SW480 (cell line): ENCODE data around the gene DPEP1.

ENCODE experiments used
- DNase-seq: peaks from one replicate; pipeline ENCODE4 v3.0.0-alpha.2; 2016; ENCODE audit warnings: low spot score

Gene DPEP1

GRCh38 chr16:89599451-89599858, 14.0 kb upstream of the DPEP1 start:
- peak; percentile 69 for DNase-seq

- DNase-seq, result no peak
These were observed 13.5 kb upstream of the DPEP1 start for GRCh38 chr16:89599902-89600301.

GRCh38 chr16:89600427-89600826, 13.0 kb upstream of the DPEP1 start:
- no peak for DNase-seq

GRCh38 chr16:89600956-89601355, 12.5 kb upstream of the DPEP1 start:
- DNase-seq, result no peak

- no peak for DNase-seq
These were observed 11.6 kb upstream of the DPEP1 start for GRCh38 chr16:89601906-89602272.

GRCh38 chr16:89602273-89602951, 11.0 kb upstream of the DPEP1 start:
- peak; percentile 82 for DNase-seq

GRCh38 chr16:89602952-89603590, 10.4 kb upstream of the DPEP1 start:
- DNase-seq, result no peak

GRCh38 chr16:89604764-89605163, 8.7 kb upstream of the DPEP1 start:
- no peak for DNase-seq

- DNase-seq, result no peak
These were observed 8.1 kb upstream of the DPEP1 start for GRCh38 chr16:89605186-89605970.

- DNase-seq, result no peak
These were observed 7.4 kb upstream of the DPEP1 start for GRCh38 chr16:89606006-89606405.

- no peak for DNase-seq
These were observed 6.0 kb upstream of the DPEP1 start for GRCh38 chr16:89607453-89607852.

- no peak for DNase-seq
These were observed 5.3 kb upstream of the DPEP1 start for GRCh38 chr16:89607937-89608740.

- DNase-seq, result no peak
These were observed 3.4 kb upstream of the DPEP1 start for GRCh38 chr16:89610108-89610453.

GRCh38 chr16:89612415-89613166, 851 bp upstream of the DPEP1 start:
- DNase-seq, result no peak

GRCh38 chr16:89613954-89614459, 565 bp downstream of the DPEP1 start:
- no peak for DNase-seq

GRCh38 chr16:89615176-89615575, 1.7 kb downstream of the DPEP1 start:
- no peak for DNase-seq

- no peak for DNase-seq
These were observed 2.2 kb downstream of the DPEP1 start for GRCh38 chr16:89615596-89616090.

GRCh38 chr16:89616623-89617022, 3.2 kb downstream of the DPEP1 start:
- no peak for DNase-seq

- DNase-seq, result no peak
These were observed 3.6 kb downstream of the DPEP1 start for GRCh38 chr16:89617036-89617435.

- DNase-seq, result no peak
These were observed 4.9 kb downstream of the DPEP1 start for GRCh38 chr16:89618109-89618998.
